Prostate gland (tissue), 2 donors: ENCODE data around the gene RPL13. TPM values are rescaled to one million over a fixed set of nuclear protein-coding genes. Genes with fewer than 3 reads are reported as not detected.

Source experiments
- DNase-seq: peaks from one replicate; pipeline ENCODE4 v3.0.0-alpha.2; 2019; ENCODE audit warnings: low spot score
- H3K27ac ChIP-seq, 2 donors: fragments of 200-600 bp; sonication (generic); 2 replicates each; pipeline ENCODE4 v1.5.1; 2017 to 2019
- H3K27me3 ChIP-seq: fragments of 200-600 bp; sonication (generic); replicated peaks from 2 replicates; pipeline ENCODE4 v1.5.1; 2019; ENCODE audit not compliant: insufficient read depth
- H3K36me3 ChIP-seq, 2 donors: fragments of 200-600 bp; sonication (generic); 1 replicate in 1 of 2; 2 replicates in 1 of 2; pipeline versions ENCODE4 v1.5.1 to v1.8.1; 2017 to 2019
- H3K4me1 ChIP-seq: fragments of 200-600 bp; sonication (generic); replicated peaks from 2 replicates; pipeline ENCODE4 v1.5.1; 2019
- H3K4me3 ChIP-seq, 2 donors: fragments of 200-600 bp; sonication (generic); 2 replicates each; pipeline ENCODE4 v1.5.1; 2017 to 2019
- H3K9me3 ChIP-seq: fragments of 200-600 bp; sonication (generic); 2 replicates; pipeline ENCODE4 v1.5.1; 2017
- CTCF ChIP-seq, 4 experiments: fragments of 200-600 bp in 2 of 4; fragments of 450-650 bp in 2 of 4; sonication (generic) in 2 of 4; IDR thresholded peaks; 1 replicate in 3 of 4; 2 replicates in 1 of 4; pipeline ENCODE4 v1.5.1; 2016 to 2019; ENCODE audit warnings: antibody characterized with exemption in 4 of 4, mild to moderate bottlenecking in 2 of 4, moderate library complexity in 2 of 4
- POLR2A ChIP-seq: fragments of 450-650 bp; IDR thresholded peaks from one replicate; pipeline ENCODE4 v1.6.1; 2016; ENCODE audit warnings: antibody characterized with exemption, mild to moderate bottlenecking
- POLR2AphosphoS5 ChIP-seq: sonication (generic); formaldehyde crosslinking; IDR thresholded peaks from one replicate; pipeline ENCODE4 v1.6.1; 2017; ENCODE audit warnings: antibody characterized with exemption
- WGBS: methylation state at CpG from one replicate; pipeline ENCODE4 v1.1.5; 2018; 5-methylcytosine and 5-hydroxymethylcytosine counted together
- intact Hi-C: fragments of 100-400 bp; cut with DNase I; formaldehyde crosslinking; loops from one replicate; pipeline ENCODE4 v1.14.2; 2022
- total RNA-seq, 2 donors: library from RNA; depleted of rRNA; stranded (reverse); fragments of >200 nt; gene quantifications; one replicate each; pipeline ENCODE4 v1.1.0, GENCODE V29; 2016

RPL13 gene
- total RNA-seq, 2 donors from 2014 or later, result 6,889 to 11,644 TPM

- no peak overlapping the region for H3K27ac ChIP-seq
- H3K27me3 ChIP-seq, result peaks cover 13% of the 10 kb centered on the region
- no peaks in the 10 kb centered on the region for H3K9me3 ChIP-seq
- DNase-seq, result no peak
- intact Hi-C loops, result no loop called here
- H3K36me3 ChIP-seq, result no peaks in the 10 kb centered on the region
- WGBS, result 81% methylated on average over 25 of the region's 25 CpGs
- no peak overlapping the region for H3K4me3 ChIP-seq
- peaks cover 10% of the 10 kb centered on the region for H3K4me1 ChIP-seq
- TF ChIP-seq POLR2A (no peak), POLR2AphosphoS5 (no peak), CTCF (IDR thresholded peaks at IDR 0.05) (no peak)
Observed at GRCh38 chr16:89577055-89577759, 16.7 kb downstream of the RPL13 start.

DNA sequence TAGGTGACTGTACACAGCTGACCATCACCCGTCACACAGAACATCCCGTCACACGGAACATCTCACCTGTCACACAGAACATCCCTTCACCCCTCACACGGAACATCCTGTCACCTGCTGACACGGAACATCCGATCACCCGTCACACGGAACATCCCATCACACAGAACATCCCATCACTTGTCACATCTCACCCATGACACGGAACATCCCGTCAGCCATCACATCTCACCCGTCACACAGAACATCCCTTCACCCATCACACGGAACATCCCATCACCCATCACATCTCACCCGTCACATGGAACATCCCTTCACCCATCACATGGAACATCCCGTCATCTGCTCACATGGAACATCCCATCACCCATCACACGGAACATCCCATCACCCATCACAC is 18.9 kb downstream of the RPL13 start:
- DNase-seq, result no peak
- Histone ChIP-seq H3K4me1 (peaks cover 15% of the 10 kb centered on the region), H3K27ac (no peak overlapping the region), H3K9me3 (no peaks in the 10 kb centered on the region), H3K36me3 (no peaks in the 10 kb centered on the region), H3K27me3 (peaks cover 11% of the 10 kb centered on the region), H3K4me3 (no peak overlapping the region)
- intact Hi-C loops, result no loop called here
- 91% methylated on average over 15 of the region's 15 CpGs for WGBS
- no peak for TF ChIP-seq POLR2A
- no peak for TF ChIP-seq POLR2AphosphoS5
- TF ChIP-seq CTCF (IDR thresholded peaks at IDR 0.05), result no peak

DNA sequence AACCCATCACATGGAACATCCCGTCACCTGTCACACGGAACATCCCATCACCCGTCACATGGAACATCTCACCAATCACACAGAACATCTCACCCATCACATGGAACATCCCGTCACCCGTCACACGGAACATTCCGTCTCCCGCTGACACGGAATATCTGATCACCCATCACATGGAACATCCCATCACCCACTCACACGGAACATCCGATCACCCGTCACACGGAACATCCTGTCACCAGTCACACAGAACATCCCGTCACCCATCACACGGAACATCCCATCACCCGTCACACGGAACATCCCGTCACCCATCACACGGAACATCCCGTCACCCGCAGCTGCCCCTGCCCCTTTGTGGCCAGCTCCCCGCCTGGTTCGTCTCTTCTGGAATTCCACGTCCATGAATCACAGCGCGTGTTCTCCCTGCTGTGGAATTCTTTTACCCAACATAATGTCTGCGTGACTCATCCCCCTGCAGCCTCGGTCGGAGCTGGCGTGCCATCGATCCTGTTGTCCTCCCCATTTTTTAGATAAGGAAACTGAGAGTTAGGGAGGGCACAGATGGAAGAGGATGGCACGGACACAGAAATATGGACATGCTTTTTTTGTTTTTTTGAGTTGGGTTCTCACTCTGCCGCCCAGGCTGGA is 20.7 kb downstream of the RPL13 start:
- H3K27ac ChIP-seq, result no peak overlapping the region
- no peaks in the 10 kb centered on the region for H3K9me3 ChIP-seq
- no peaks in the 10 kb centered on the region for H3K36me3 ChIP-seq
- no peak for DNase-seq
- H3K4me1 ChIP-seq, result peaks cover 9% of the 10 kb centered on the region
- no peak for TF ChIP-seq POLR2A
- TF ChIP-seq POLR2AphosphoS5, result no peak
- no peak for TF ChIP-seq CTCF (IDR thresholded peaks at IDR 0.05)
- WGBS, result 79% methylated on average over 32 of the region's 33 CpGs
- H3K4me3 ChIP-seq, result no peak overlapping the region
- H3K27me3 ChIP-seq, result peaks cover 1% of the 10 kb centered on the region
- intact Hi-C loops, result no loop called here

DNA sequence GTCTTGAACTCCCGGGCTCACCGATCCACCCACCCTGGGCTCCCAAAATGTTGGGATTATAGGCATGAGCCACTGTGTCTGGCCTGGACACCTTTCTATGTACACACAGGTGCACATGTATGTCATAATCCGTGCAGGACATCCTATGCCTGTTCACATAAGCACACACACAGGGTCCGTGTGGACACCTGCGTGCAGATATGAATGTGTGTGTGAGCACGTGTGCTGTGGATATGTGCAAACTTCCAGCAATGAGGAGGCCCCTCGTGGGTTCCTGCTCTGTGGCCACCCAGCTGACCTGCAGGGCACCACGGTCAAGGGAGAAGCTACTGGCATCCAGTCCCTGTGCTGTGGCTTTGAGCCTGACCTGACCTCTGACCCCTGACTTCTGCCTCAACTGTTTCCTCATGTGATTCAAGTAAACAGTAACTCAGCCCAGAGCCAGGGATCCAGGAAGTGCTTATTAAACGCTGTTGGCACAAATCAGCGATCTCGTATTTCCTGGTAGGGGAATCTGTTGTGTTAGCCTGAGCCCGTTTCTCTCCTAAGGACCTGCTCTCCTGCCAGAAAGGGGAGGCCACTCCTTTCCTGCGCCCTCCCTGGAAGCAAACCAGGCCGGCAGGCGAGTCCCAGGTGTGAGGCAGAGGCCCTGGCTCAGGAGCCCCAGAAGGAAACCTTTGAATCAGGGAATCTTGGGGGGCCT is 21.5 kb downstream of the RPL13 start:
- H3K9me3 ChIP-seq, result no peaks in the 10 kb centered on the region
- TF ChIP-seq CTCF (IDR thresholded peaks at IDR 0.05) (no peak), POLR2AphosphoS5 (peak; percentile 82), POLR2A (no peak)
- H3K4me1 ChIP-seq, result peaks cover 9% of the 10 kb centered on the region
- H3K36me3 ChIP-seq, result no peaks in the 10 kb centered on the region
- H3K27me3 ChIP-seq, result no peaks in the 10 kb centered on the region
- H3K4me3 ChIP-seq, result no peak overlapping the region
- H3K27ac ChIP-seq, result peak overlapping the region; percentile 47 to 52
- DNase-seq, result peak; percentile 73
- WGBS, result 55% methylated on average over 14 of the region's 15 CpGs
- intact Hi-C loops, result no loop called here
